ENCODE results near the gene FEM1A. TPM values are rescaled to one million over a fixed set of nuclear protein-coding genes. Genes with fewer than 3 reads are reported as not detected.
"Not testable (repeated sequence)": the region's sequence is repeated elsewhere in the genome, so short reads cannot be mapped to it uniquely, and the experiment has no call there.

FEM1A gene
- total RNA-seq, 5 donors from 2014 or later (not counting 1 experiment from before 2014, with no cell fraction given) = 9.7 to 17.7 (median 16.1) TPM

DNA sequence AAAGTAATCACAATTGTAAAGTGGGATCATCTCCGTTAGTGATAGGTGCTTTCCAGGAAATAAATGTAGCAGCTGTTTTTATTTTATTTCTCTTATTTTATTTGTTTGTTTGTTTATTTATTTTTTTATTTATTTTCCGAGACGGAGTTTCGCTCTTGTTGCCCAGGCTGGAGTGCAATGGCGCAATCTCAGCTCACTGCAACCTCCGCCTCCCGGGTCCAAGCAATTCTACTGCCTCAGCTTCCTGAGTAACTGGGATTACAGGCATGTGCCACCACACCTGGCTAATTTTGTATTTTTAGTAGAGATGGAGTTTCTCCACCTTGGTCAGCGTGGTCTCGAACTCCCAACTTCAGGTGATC lies 40.4 kb downstream of the FEM1A start:
- peak overlapping the region; percentile 73 to 83 for H3K4me3 ChIP-seq (ENCODE audit: control insufficient read depth in 1 of 2, extremely low read depth in 1 of 2, low read length in 1 of 2)
- Mint-ChIP-seq H3K4me1 (peaks cover 24 to 29% (median 27%) of the 10 kb centered on the region in 3 donors), H3K27ac (peak overlapping the region; percentile 73 to 84), H3K4me3 (peak overlapping the region; percentile 87 to 95 (median 93))
- not testable (repeated sequence) for H3K36me3 Mint-ChIP-seq; DNase-seq; H3K9me3 Mint-ChIP-seq; H3K27me3 ChIP-seq (replicated peaks in 1 of 2; ENCODE audit: control insufficient read depth in 2 of 2, extremely low read depth in 1 of 2, insufficient read depth in 2 of 2, low read length in 1 of 2); H3K27me3 Mint-ChIP-seq; H3K9me3 ChIP-seq; ATAC-seq (replicated peaks in 1 of 4); H3K36me3 ChIP-seq (ENCODE audit: control insufficient read depth in 2 of 2, extremely low read depth in 1 of 2, insufficient read depth in 1 of 2, low read length in 1 of 2)
- ChIA-PET POLR2A (interaction anchor here in 1 of 2 donors (0.7 kb wide), 1 partner anchor 84 kb away, joined by 13 read pairs; no protein-coding TSS in a partner anchor), CTCF (interaction anchor here in 1 of 2 donors (0.7 to 0.8 kb wide), 2 partner anchors 41 to 1278 kb away, joined by 3 to 4 read pairs; no protein-coding TSS in a partner anchor)
- H3K4me1 ChIP-seq (ENCODE audit: control insufficient read depth in 1 of 2, extremely low read depth in 1 of 2, insufficient read depth in 2 of 2, low read length in 2 of 2) = peaks cover 6 to 30% of the 10 kb centered on the region in 2 experiments
- peak overlapping the region; percentile 86 for H3K27ac ChIP-seq (ENCODE audit: low read length)
- WGBS (ENCODE audit: insufficient coverage) = 100% methylated on average over 2 of the region's 9 CpGs

DNA sequence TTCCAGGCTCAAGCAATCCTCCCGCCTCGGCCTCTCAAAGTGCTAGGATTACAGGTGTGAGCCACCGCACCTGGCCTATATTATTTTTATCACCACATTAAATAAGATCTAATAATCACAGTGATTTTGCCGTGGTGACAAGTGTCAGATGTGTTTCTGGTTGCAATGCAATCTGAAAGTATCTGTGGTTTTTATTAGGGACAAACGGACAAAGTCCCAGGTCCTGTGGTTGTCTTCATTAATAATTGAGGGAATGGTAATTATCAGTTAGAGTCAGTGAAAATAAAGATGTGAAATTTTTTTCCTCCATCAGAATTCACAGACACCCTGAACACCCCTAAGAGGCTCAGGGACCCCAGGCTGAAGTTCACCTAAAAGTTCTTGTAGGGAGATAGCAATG lies 41.2 kb downstream of the FEM1A start:
- Histone ChIP-seq H3K27ac (ENCODE audit: low read length) (no peak overlapping the region), H3K9me3 (no peaks in the 10 kb centered on the region), H3K27me3 (replicated peaks in 1 of 2; ENCODE audit: control insufficient read depth in 2 of 2, extremely low read depth in 1 of 2, insufficient read depth in 2 of 2, low read length in 1 of 2) (no peaks in the 10 kb centered on the region), H3K36me3 (ENCODE audit: control insufficient read depth in 2 of 2, extremely low read depth in 1 of 2, insufficient read depth in 1 of 2, low read length in 1 of 2) (no peaks in the 10 kb centered on the region), H3K4me1 (ENCODE audit: control insufficient read depth in 1 of 2, extremely low read depth in 1 of 2, insufficient read depth in 2 of 2, low read length in 2 of 2) (peaks cover 6 to 30% of the 10 kb centered on the region in 2 experiments), H3K4me3 (ENCODE audit: control insufficient read depth in 1 of 2, extremely low read depth in 1 of 2, low read length in 1 of 2) (no peak overlapping the region)
- DNase-seq (no peak), ATAC-seq (replicated peaks in 1 of 4) (no peak)
- no peaks in the 10 kb centered on the region for H3K36me3 Mint-ChIP-seq
- H3K27ac Mint-ChIP-seq = peak overlapping the region; percentile 65 to 66
- H3K4me3 Mint-ChIP-seq = peak overlapping the region; percentile 70 to 95 (median 87)
- CTCF ChIA-PET = interaction anchor here in 1 of 2 donors (0.6 kb wide), 1 partner anchor 39 kb away, joined by 3 read pairs; no protein-coding TSS in a partner anchor
- no peaks in the 10 kb centered on the region for H3K27me3 Mint-ChIP-seq
- peaks cover 24 to 27% (median 26%) of the 10 kb centered on the region in 3 donors for H3K4me1 Mint-ChIP-seq
- no peaks in the 10 kb centered on the region for H3K9me3 Mint-ChIP-seq
- POLR2A ChIA-PET = no interaction called here
- no CpG with 5 or more reads among the region's 5 CpGs for WGBS (ENCODE audit: insufficient coverage)

- Histone ChIP-seq H3K27ac (ENCODE audit: low read length) (no peak overlapping the region), H3K4me1 (ENCODE audit: control insufficient read depth in 1 of 2, extremely low read depth in 1 of 2, insufficient read depth in 2 of 2, low read length in 2 of 2) (peaks cover 0 to 12% of the 10 kb centered on the region in 2 experiments), H3K9me3 (no peaks in the 10 kb centered on the region), H3K27me3 (replicated peaks in 1 of 2; ENCODE audit: control insufficient read depth in 2 of 2, extremely low read depth in 1 of 2, insufficient read depth in 2 of 2, low read length in 1 of 2) (no peaks in the 10 kb centered on the region), H3K36me3 (ENCODE audit: control insufficient read depth in 2 of 2, extremely low read depth in 1 of 2, insufficient read depth in 1 of 2, low read length in 1 of 2) (peaks cover 2 to 4% of the 10 kb centered on the region in 2 donors), H3K4me3 (ENCODE audit: control insufficient read depth in 1 of 2, extremely low read depth in 1 of 2, low read length in 1 of 2) (no peak overlapping the region)
- WGBS (ENCODE audit: insufficient coverage) = 95% methylated on average over 8 of the region's 17 CpGs
- H3K27ac Mint-ChIP-seq = peak overlapping the region in 1 of 2 donors; percentile 63
- H3K9me3 Mint-ChIP-seq = no peaks in the 10 kb centered on the region
- ATAC-seq (replicated peaks in 1 of 4) (no peak), DNase-seq (no peak)
- peaks cover 0 to 13% (median 7%) of the 10 kb centered on the region in 3 donors for H3K4me1 Mint-ChIP-seq
- CTCF ChIA-PET = no interaction called here
- POLR2A ChIA-PET = no interaction called here
- H3K36me3 Mint-ChIP-seq = peaks cover 14% of the 10 kb centered on the region
- H3K27me3 Mint-ChIP-seq = no peaks in the 10 kb centered on the region
- no peak overlapping the region for H3K4me3 Mint-ChIP-seq
These were observed 47.7 kb downstream of the FEM1A start for GRCh38 chr19:4839192-4839591.

DNA sequence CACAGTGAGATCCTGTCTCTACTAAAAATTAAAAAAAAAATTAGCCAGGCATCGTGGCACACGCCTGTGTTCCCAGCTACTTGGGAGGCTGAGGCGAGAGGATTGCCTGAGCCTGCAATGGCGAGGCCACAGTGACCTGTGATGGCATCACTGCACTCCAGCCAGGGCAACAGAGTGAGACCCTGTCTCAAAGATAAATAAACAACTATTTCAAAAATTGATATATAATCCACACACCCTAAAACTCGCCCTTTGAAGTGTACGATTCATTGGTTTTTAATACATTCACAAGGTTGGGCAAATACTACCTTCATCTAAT lies 52.1 kb downstream of the FEM1A start:
- Histone ChIP-seq H3K4me3 (ENCODE audit: control insufficient read depth in 1 of 2, extremely low read depth in 1 of 2, low read length in 1 of 2) (no peak overlapping the region), H3K27me3 (replicated peaks in 1 of 2; ENCODE audit: control insufficient read depth in 2 of 2, extremely low read depth in 1 of 2, insufficient read depth in 2 of 2, low read length in 1 of 2) (no peaks in the 10 kb centered on the region), H3K27ac (ENCODE audit: low read length) (no peak overlapping the region), H3K4me1 (ENCODE audit: control insufficient read depth in 1 of 2, extremely low read depth in 1 of 2, insufficient read depth in 2 of 2, low read length in 2 of 2) (peaks cover 0 to 12% of the 10 kb centered on the region in 2 experiments), H3K9me3 (no peaks in the 10 kb centered on the region), H3K36me3 (ENCODE audit: control insufficient read depth in 2 of 2, extremely low read depth in 1 of 2, insufficient read depth in 1 of 2, low read length in 1 of 2) (peaks cover 13 to 15% of the 10 kb centered on the region in 2 donors)
- ChIA-PET CTCF (no interaction called here), POLR2A (no interaction called here)
- peaks cover 0 to 13% (median 7%) of the 10 kb centered on the region in 3 donors for H3K4me1 Mint-ChIP-seq
- ATAC-seq (replicated peaks in 1 of 4) = no peak
- no peaks in the 10 kb centered on the region for H3K27me3 Mint-ChIP-seq
- H3K27ac Mint-ChIP-seq = no peak overlapping the region
- H3K4me3 Mint-ChIP-seq = no peak overlapping the region
- H3K36me3 Mint-ChIP-seq = peaks cover 15% of the 10 kb centered on the region
- no peaks in the 10 kb centered on the region for H3K9me3 Mint-ChIP-seq
- WGBS (ENCODE audit: insufficient coverage) = 97% methylated on average over 4 of the region's 6 CpGs
- no peak for DNase-seq

DNA sequence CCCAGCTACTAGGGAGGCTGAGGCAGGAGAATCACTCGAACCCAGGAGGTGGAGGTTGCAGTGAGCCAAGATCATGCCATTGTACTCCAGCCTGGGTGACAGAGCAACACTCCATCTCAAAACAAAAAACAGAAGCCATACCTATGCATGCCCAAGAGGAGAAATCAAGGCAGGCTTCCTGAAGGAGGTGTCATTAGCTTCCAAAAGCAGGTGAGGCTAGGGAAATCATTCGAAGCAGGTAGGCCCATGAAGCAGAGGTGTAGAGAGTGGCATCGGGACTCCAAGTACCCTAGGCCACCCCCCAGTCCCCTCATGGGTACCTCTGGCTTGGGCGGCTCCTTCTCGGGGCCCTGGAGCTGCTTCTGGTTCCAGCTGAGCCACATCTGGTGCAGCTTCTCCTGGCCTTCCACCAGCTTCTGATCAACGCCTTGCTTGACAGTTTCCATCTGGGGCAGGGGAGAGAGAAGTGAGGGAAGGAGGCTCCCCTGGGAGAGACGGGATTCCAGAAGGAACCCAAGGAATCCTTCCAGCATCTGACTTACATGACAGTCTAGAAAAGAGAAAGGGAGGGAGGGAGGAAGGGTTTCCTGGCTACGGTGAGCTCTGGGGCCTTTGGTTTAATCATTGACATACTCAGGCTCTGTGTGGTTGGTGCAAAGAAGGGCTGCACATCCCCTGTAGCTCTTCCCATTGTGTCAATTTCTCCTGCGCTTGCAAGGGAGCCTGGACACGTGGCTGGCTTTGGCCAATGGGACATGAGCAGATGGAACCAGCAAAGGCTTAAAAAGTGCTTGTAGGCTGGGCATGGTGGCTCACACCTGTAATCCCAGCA lies 53.0 kb downstream of the FEM1A start:
- peaks cover 0 to 12% of the 10 kb centered on the region in 2 experiments for H3K4me1 ChIP-seq (ENCODE audit: control insufficient read depth in 1 of 2, extremely low read depth in 1 of 2, insufficient read depth in 2 of 2, low read length in 2 of 2)
- no peak overlapping the region for H3K27ac ChIP-seq (ENCODE audit: low read length)
- Mint-ChIP-seq H3K9me3 (no peaks in the 10 kb centered on the region), H3K36me3 (peaks cover 10% of the 10 kb centered on the region), H3K27me3 (no peaks in the 10 kb centered on the region), H3K4me3 (no peak overlapping the region), H3K4me1 (peaks cover 0 to 13% (median 7%) of the 10 kb centered on the region in 3 donors), H3K27ac (no peak overlapping the region)
- H3K4me3 ChIP-seq (ENCODE audit: control insufficient read depth in 1 of 2, extremely low read depth in 1 of 2, low read length in 1 of 2) = no peak overlapping the region
- H3K27me3 ChIP-seq (replicated peaks in 1 of 2; ENCODE audit: control insufficient read depth in 2 of 2, extremely low read depth in 1 of 2, insufficient read depth in 2 of 2, low read length in 1 of 2) = no peaks in the 10 kb centered on the region
- H3K9me3 ChIP-seq = no peaks in the 10 kb centered on the region
- ChIA-PET CTCF (interaction anchor here in 1 of 2 donors (0.9 kb wide), 1 partner anchor 11 kb away, joined by 3 read pairs; no protein-coding TSS in a partner anchor), POLR2A (no interaction called here)
- ATAC-seq (replicated peaks in 1 of 4) (no peak), DNase-seq (no peak)
- WGBS (ENCODE audit: insufficient coverage) = 93% methylated on average over 4 of the region's 10 CpGs
- peaks cover 13 to 15% of the 10 kb centered on the region in 2 donors for H3K36me3 ChIP-seq (ENCODE audit: control insufficient read depth in 2 of 2, extremely low read depth in 1 of 2, insufficient read depth in 1 of 2, low read length in 1 of 2)

GRCh38 chr19:4845975-4846374 lies 54.4 kb downstream of the FEM1A start:
- H3K36me3 Mint-ChIP-seq; H3K9me3 ChIP-seq; H3K27me3 Mint-ChIP-seq; H3K9me3 Mint-ChIP-seq; DNase-seq; H3K4me1 ChIP-seq (ENCODE audit: control insufficient read depth in 1 of 2, extremely low read depth in 1 of 2, insufficient read depth in 2 of 2, low read length in 2 of 2); CTCF ChIA-PET; H3K4me3 ChIP-seq (ENCODE audit: control insufficient read depth in 1 of 2, extremely low read depth in 1 of 2, low read length in 1 of 2); H3K4me1 Mint-ChIP-seq; H3K4me3 Mint-ChIP-seq; ATAC-seq (replicated peaks in 1 of 4); H3K27me3 ChIP-seq (replicated peaks in 1 of 2; ENCODE audit: control insufficient read depth in 2 of 2, extremely low read depth in 1 of 2, insufficient read depth in 2 of 2, low read length in 1 of 2); H3K27ac ChIP-seq (ENCODE audit: low read length); H3K27ac Mint-ChIP-seq: not testable (repeated sequence)
- POLR2A ChIA-PET = interaction anchor here in 1 of 2 donors (0.7 kb wide), 1 partner anchor 424 kb away, joined by 6 read pairs; no protein-coding TSS in a partner anchor
- peaks cover 15 to 17% of the 10 kb centered on the region in 2 donors for H3K36me3 ChIP-seq (ENCODE audit: control insufficient read depth in 2 of 2, extremely low read depth in 1 of 2, insufficient read depth in 1 of 2, low read length in 1 of 2)
- WGBS (ENCODE audit: insufficient coverage) = 100% methylated on average over 3 of the region's 9 CpGs

Measured in T-cell (primary cell).